CD4-positive, alpha-beta T cell treated with Interleukin-4 for 1 hour (primary cell): ENCODE results near the gene INSRR.

Experiments
- DNase-seq, 2 donors: peaks; one replicate each; pipeline ENCODE4 v3.0.0-alpha.2; 2020 to 2022

Gene INSRR

GRCh38 chr1:156893048-156893953 is 34.4 kb upstream of the INSRR start, which contains the start of gene PEAR1:
Gene PEAR1, plus strand, starts transcription at chr1:156893718. Its CDS starts 10,209 bp downstream, at chr1:156903927.
- no peak for DNase-seq

GRCh38 chr1:156892190-156893047 is 33.5 kb upstream of the INSRR start:
- DNase-seq = peak; percentile 85

GRCh38 chr1:156889802-156890580 is 31.1 kb upstream of the INSRR start:
- DNase-seq = peak; percentile 56 to 57

GRCh38 chr1:156887734-156888133 is 28.8 kb upstream of the INSRR start:
- no peak for DNase-seq

- DNase-seq = no peak
These were observed 28.4 kb upstream of the INSRR start for GRCh38 chr1:156887317-156887716.

GRCh38 chr1:156886583-156887281 is 27.8 kb upstream of the INSRR start:
- no peak for DNase-seq

- DNase-seq = no peak
These were observed 27.0 kb upstream of the INSRR start for GRCh38 chr1:156885880-156886355.

GRCh38 chr1:156885314-156885713 is 26.4 kb upstream of the INSRR start:
- no peak for DNase-seq

GRCh38 chr1:156884560-156885184 is 25.8 kb upstream of the INSRR start:
- no peak for DNase-seq

- no peak for DNase-seq
These were observed 25.0 kb upstream of the INSRR start for GRCh38 chr1:156883919-156884318.

GRCh38 chr1:156882543-156882942 is 23.6 kb upstream of the INSRR start:
- DNase-seq = no peak

GRCh38 chr1:156881663-156882062 is 22.7 kb upstream of the INSRR start:
- DNase-seq = no peak

GRCh38 chr1:156881101-156881500 is 22.2 kb upstream of the INSRR start:
- no peak for DNase-seq

- no peak for DNase-seq
These were observed 21.6 kb upstream of the INSRR start for GRCh38 chr1:156880473-156880872.

- no peak for DNase-seq
These were observed 21.0 kb upstream of the INSRR start for GRCh38 chr1:156879876-156880275.

- DNase-seq = no peak
These were observed 18.7 kb upstream of the INSRR start for GRCh38 chr1:156877433-156878170.

- DNase-seq = no peak
These were observed 17.4 kb upstream of the INSRR start for GRCh38 chr1:156876281-156876680.

- DNase-seq = no peak
These were observed 16.4 kb upstream of the INSRR start for GRCh38 chr1:156875341-156875615.

GRCh38 chr1:156874572-156875340 is 15.8 kb upstream of the INSRR start:
- DNase-seq = no peak

GRCh38 chr1:156874142-156874541 is 15.2 kb upstream of the INSRR start:
- DNase-seq = no peak
